Measurements from ENCODE around the gene TLDC2.
A peak's percentile ranks its signal among the peaks of the same experiment; 100 is the strongest.
"Not testable (repeated sequence)": the region's sequence is repeated elsewhere in the genome, so short reads cannot be mapped to it uniquely, and the experiment has no call there.

Gene TLDC2

DNA sequence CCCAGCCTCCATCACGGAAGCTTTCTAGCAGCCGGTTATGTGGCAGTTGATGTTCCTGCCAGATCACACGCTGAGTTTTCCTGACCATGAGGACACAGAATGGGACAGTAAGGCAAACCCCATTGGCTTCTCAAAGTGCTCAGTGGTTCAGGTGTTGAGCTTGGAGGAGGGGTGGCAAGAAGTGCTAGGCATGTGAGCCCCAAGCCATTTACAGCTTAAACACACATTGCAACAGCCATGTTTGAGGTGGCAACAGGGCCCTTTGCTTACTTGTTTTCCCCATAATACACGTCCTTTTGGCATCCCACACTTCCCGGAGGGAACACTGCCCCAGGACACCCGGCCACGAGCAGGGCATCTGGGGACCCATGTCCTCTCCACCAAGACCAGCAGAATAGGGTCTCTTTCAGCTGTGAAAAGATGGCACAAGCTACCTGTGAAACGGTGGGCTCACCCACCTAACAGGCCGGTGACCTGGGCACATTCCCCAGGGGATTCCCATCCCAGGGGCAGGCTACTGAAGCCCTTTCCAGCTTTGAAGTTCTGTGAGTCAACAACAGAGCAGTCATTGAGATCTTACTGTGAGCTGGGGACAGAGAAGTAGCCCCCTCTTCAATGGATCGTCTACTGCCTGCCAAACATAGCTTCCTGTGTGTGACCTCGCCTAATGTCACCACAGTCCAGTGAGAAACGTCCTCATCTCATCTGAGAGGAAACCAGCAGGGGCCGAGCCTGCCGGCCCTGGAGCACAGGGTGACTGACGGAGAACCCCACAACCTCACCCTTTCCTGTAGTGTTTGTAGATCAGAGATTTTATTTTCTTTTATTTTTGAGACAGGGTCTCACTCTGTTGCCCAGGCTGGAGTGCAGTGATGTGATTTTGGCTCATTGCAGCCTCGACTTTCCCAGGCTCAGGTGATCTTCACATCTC, 4.0 kb upstream of the TLDC2 start:
- no peak for DNase-seq

DNA sequence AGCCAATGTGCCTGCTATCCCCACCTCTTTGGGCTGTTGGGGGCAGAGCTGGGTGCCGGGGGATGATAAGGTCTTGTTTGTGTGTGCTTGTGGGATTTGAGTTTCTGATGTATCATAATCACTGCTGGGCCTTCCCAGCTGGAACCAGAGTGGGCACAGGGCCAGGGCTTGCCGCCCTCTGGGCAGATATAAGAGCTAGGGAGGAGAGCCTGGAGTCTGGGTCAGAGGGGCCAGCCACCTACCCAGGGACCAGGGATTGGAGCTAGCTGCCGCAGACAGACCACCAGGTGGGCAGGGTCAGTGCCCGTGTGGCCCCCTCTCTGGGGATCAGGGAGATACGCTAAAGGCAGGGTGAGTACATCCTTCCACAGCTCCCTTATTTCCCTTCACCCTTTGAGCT, 3.1 kb upstream of the TLDC2 start:
- DNase-seq = no peak

GRCh38 chr20:36873498-36874189, 2.3 kb upstream of the TLDC2 start:
- DNase-seq = no peak

- not testable (repeated sequence) for DNase-seq
These were observed 845 bp upstream of the TLDC2 start for GRCh38 chr20:36875093-36875492.

- DNase-seq = no peak
These were observed 515 bp downstream of the TLDC2 start for GRCh38 chr20:36876473-36876833.

DNA sequence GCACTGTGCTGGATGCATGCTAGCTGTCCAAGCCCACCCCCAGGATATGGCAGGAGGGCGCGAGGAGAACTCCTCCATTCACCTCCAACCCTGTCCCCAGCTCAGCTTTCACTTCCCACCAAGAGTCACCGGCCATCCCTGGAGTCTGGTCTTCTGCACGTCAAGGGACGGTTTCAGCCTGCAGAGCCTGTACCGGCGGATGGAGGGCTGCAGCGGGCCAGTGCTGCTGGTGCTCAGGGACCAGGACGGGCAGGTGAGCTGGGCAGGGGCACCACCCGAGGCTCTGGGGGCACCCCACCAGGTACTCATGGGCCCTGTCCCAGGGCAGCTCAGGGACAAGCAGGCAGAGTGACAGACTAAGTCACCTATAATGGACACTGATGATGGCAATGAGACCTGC, 3.0 kb downstream of the TLDC2 start:
- no peak for DNase-seq

- DNase-seq = no peak
These were observed 4.9 kb downstream of the TLDC2 start for GRCh38 chr20:36880741-36881250.

DNA sequence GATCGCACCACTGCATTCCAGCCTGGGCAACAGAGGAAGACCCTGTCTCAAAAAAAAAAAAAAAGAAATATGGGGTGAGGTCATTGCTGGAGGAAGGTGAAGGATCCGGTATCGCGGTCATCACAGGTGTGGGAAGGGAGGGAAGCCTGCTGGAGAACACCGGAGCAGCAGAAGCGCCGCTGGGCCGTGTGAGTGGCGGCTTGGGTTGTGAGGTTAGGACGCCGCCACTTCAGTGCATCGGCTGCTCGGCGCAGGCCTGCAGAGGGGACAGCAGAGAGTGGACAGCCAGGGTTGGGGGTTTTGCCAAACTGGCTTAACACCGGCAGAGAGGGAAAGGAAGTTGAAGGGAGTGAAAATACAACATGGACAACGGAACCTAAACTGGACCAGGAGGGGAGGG, 5.4 kb downstream of the TLDC2 start:
- DNase-seq = no peak

- DNase-seq = no peak
These were observed 6.0 kb downstream of the TLDC2 start for GRCh38 chr20:36881888-36882287.

- no peak for DNase-seq
These were observed 8.1 kb downstream of the TLDC2 start for GRCh38 chr20:36883977-36884535.

GRCh38 chr20:36885356-36885755, 9.4 kb downstream of the TLDC2 start:
- no peak for DNase-seq

- peak; percentile 96 for DNase-seq
These were observed 11.2 kb downstream of the TLDC2 start for GRCh38 chr20:36886859-36887751.

GRCh38 chr20:36887752-36888090, 11.8 kb downstream of the TLDC2 start:
- no peak for DNase-seq

- no peak for DNase-seq
These were observed 13.1 kb downstream of the TLDC2 start for GRCh38 chr20:36888880-36889516.

- DNase-seq = no peak
These were observed 14.6 kb downstream of the TLDC2 start for GRCh38 chr20:36890586-36890985.

GRCh38 chr20:36891211-36891610, 15.3 kb downstream of the TLDC2 start:
- no peak for DNase-seq

DNA sequence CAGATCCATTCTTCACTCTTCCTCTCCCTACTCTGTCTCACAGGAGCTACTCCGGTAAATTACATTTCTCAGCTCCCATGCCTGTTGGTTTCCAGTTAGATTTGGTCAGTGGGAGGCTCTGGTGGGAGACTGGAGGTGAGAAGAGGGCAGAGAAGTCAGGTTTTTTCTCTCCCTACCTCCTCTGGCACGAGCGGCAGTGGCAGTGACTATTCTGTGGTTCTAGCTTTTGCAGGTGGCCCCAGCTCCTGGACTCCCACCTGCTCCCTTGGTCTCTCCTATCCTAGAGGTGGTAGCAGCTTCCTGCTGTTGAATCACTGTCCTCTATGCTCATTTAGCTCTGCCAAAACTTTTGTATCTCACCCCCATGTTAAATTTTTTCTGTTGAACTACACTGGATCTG, 17.9 kb downstream of the TLDC2 start:
- no peak for DNase-seq

DNA sequence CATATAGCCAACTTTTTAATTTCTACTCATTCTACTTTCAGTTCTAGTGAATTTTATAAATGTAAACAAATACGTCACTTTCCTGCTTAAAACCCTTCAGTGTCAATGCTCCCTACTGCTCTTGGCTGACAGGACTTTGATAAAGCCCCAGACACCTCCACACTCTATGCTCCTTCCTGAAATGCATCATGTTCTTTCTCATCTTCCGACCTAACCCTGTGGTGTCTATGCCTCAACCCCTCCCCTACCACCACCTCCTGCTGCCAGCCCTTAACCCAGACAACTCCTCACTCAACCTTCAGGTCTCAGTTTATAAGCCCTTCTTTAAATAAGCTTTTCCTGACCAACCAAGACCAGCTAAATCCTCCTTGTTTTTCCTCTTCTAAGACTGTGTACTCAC, 19.1 kb downstream of the TLDC2 start:
- DNase-seq = no peak

DNA sequence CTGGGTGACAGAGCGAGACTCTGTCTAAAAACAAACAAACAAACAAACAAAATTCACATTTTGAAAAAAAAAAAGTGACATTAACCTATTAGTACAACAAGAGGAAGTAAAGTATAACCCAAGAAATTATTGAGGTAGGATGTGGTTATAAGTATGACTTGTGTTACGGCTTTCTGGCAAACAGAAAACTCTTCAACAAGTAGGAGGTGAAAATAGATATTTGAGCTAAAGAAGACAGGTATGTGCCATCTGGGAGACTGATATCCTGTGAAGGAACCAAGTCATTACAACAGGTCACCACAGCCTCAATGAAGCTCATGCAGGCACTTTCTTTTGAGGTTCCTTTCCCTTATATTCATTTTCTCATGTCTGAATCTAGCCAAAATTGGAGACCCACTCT, 28.8 kb downstream of the TLDC2 start:
- DNase-seq = no peak

DNA sequence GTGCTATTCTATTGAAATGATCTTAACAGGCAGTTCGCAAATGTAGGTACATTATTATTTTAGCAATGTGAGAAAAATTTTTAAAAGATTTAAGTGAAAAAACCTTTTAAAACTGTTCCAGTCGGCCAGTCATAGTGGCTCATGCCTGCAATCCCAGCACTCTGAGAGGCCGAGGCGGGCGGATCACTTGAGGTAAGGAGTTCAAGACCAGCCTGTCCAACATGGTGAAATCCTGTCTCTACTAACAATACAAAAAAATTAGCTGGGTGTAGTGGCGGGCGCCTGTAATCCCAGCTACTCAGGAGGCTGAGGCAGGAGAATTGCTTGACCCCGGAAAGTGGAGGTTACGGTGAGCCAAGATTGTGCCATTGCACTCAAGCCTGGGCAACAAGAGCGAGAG, 29.6 kb downstream of the TLDC2 start:
- DNase-seq = not testable (repeated sequence)

- not testable (repeated sequence) for DNase-seq
These were observed 30.1 kb downstream of the TLDC2 start for GRCh38 chr20:36906086-36906485.

DNA sequence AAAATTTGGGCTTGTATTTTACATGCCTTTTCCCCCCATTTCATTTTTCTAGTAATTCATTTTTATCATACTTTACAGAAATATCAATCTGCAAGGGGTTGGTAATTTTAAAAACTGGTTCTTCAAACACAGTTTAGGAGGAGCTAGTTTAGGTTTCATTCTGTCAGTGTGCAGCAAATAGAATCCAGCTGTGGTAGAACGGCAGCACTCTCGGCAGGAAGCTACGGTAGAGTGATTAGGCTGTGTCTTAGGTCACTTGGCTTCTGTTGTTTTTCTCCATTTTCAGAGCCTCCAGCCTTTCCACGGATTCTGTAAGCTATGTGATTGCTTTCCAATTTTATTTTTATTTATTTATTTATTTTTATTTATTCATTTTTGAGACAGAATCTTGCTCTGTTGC, 32.7 kb downstream of the TLDC2 start:
- DNase-seq = no peak

Data from eye (tissue), 1 donor.